ENCODE results near the gene PNCK.

The PNCK gene

GRCh38 chrX:153640736-153641575 lies 32.7 kb downstream of the PNCK start:
- no peak for DNase-seq

DNA sequence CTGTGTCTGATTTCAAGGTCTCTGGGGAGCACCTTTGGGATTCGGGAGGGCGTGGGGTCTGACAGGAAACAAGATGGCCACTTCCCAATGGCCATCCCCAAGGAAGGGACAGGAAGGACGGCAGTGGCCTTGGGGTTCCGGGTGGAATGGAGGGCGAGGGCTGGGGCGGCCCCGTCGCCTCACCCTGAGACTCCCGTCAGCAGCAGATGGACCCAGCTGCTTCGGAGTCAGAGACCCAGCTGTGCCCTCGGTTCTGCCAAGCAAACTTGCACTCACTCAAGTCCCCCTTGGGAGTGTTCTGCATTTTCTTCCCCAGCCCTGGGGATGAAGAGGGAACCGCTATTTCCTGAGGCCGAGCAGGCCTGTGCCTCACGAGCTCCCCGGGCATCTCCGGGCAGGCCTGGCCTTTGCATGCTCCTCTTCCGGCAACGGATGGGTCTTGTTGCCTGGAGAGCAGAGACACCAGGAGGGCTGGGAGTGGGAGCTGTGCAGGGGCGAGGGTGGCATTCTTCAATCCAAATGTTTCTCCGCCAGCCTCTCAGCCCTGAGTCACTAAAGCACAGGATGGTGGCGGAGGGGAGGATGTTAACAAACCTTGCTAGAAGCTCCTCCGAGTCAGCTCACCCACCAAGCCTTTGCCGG lies 33.4 kb downstream of the PNCK start:
- no peak for DNase-seq

DNA sequence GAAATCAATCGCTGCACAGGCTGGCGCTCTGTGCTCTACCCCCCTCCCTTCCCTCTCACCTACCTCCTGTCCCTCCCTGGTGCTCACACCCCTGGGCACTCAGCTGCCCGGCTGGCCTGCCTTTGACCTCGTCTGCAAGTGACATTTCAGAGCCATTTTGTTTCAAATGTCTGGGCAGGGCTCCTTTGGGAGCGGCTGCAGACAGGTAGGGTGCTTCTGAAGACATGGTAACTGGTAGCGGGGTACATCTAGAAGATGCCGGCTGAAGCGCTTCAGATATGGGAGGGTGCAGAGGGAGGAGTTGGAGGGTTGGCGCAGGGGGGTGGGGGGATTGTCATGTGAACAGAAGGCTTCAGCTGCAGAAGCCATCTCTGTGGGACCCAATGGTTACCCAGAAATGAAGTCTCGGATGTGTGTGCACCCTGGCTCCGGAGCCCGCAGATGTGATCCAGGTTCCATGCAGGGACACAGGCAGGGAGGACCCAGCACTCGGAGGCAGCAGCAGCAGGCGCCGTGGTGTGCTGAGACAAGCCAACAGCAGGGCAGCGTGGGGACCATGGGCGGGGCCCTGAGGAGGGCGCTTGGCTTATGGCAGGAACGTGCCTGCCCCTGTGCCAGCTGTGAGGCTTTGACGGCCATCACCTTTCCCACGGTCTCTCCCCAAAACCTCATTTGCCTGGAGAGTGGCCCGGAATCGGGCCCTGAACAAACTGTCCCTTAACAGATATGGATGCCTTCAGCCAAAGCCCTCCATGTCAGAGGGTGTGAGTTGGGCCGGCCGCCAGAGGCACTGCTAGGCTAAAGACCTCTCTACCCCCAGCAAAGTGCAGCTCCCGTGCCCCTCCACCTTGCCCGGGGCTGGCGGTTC lies 34.2 kb downstream of the PNCK start:
- DNase-seq, result no peak

DNA sequence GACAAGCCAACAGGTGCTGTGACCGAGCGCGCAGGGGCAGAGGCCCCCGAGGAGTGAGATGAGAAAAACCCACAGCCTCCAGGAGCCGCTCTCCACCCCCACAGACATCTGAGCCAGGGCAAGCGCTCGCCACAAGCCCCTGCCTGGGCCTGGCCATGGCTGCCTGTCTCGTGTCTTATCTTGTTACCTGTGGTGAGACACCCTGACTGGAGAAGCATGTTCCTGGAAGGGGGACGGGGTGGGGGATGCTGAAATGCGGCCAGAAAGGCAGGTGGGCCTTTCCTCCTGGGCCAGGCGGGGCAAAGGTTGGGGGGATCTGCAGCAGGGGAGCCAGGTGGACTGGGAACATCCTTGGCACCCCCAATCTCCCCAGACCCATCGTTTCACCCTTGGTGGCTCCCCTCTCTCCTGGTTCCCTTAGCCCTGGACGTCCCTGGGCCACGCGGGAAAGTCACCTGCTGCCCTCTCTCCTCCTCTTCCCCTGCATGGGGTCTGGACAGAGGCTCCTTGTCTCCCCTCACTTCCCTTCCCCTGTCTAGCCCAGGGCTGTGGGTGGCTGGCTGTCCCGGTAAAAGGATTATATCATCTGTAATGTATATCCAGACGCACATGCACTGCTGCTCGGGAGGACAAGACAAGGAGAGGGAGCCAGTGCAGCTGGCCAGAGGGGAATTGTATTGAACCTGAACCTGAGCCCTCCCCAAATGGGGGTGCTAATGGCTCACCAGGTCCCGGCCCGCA lies 35.0 kb downstream of the PNCK start:
- DNase-seq, result no peak

DNA sequence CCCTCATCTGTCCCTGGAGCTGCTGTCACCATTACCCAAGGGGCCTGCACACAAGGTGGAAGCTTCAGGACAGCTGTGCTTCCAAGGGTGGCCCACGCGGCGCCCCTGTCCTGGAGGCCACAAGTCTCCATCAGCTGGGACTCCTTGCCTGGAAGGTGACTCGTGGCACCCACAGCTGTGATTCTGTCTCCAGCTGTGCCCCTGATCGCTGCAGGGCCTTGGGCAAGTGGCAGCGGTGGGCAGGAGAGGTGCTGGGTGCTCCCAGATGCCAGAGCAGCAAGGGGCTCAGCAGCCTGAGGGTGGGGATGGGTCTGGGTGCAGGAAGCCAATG lies 35.6 kb downstream of the PNCK start:
- no peak for DNase-seq

- no peak for DNase-seq
Observed at GRCh38 chrX:153637121-153638040, 36.2 kb downstream of the PNCK start.

DNA sequence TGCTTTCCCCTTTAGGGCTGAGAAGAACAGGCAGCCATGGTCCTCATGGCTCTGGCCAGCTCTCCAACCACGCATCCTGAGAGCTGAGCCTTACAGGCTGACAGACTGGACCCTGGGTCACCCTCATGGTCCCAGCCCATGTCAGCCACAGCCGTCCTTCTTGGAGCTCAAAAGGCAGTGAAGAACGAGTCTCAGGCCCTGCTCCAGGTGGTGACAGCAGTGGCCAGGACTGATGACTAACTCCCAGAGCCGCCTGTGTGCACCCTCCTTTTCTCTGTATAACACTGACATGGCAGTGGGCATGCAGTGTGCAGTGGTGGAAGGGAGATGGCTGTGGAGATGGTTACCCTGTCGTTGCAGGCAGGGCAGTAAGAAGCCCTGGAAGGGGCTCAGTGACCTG lies 36.9 kb downstream of the PNCK start:
- DNase-seq, result no peak

GRCh38 chrX:153635788-153636668 lies 37.6 kb downstream of the PNCK start:
- DNase-seq, result no peak

DNA sequence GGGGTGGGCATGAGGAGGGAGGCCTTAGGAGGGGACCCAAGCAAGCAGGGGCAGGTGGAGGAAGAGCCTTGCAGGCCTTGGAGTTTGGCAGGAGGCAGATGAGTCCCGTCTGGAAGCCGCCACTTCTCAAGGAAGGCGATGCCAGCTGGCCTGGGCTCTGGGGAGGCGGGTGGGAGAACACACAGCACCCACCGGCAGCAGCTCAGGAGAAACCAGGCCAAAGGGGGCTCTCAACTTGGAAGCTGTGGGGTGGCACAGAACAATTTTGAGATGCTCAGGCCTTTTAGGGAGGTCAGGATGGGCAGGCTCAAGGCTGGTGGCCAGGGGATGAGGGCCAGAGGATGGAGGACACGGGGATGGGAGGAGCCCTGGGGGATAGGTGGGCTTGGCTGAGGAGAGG lies 38.2 kb downstream of the PNCK start:
- DNase-seq, result no peak

DNA sequence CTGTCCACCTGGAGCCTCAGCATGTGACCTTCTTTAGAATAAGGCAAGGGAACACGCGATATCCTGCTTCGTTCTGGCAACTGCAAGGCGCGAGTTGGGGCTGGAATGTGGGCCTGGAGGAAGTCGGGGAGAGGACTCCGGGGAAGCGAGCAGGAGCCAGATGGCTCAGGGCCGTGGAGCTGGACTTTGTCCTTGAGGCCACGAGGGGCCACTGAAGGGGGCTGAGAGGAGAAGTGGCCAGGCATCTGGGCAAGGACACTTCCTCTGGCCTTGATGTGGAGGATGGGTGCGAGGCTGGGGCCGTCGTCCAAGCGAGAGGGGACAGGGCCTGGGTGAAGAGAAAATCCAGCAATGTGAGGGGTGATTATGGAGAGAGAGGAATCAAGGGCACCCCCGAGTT lies 38.8 kb downstream of the PNCK start:
- DNase-seq, result no peak

DNA sequence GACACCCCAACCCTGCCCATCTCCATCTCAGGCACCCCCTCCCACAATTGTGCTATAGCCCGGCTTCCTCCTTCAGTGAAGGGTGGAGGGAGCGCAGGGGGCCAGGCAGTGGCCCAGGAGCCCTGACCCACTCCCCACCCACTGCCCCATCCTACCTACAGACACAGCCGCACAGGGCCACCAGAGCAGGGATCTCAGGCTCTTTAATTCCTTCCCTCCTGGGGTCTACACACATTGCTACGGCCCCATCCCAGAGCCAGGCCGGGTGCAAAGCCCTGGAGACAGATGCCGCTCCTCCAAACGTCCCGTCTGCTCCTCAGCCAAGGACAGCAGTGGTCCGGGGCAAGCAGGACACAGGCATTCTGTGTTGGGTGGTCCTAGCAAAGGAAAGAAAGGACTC lies 39.4 kb downstream of the PNCK start:
- no peak for DNase-seq

- no peak for DNase-seq
Observed at GRCh38 chrX:153633607-153634180, 39.9 kb downstream of the PNCK start.

GRCh38 chrX:153633048-153633447 lies 40.6 kb downstream of the PNCK start:
- DNase-seq, result no peak

- DNase-seq, result no peak
Observed at GRCh38 chrX:153632595-153632946, 41.0 kb downstream of the PNCK start.

- DNase-seq, result no peak
Observed at GRCh38 chrX:153631907-153632594, 41.6 kb downstream of the PNCK start.

DNA sequence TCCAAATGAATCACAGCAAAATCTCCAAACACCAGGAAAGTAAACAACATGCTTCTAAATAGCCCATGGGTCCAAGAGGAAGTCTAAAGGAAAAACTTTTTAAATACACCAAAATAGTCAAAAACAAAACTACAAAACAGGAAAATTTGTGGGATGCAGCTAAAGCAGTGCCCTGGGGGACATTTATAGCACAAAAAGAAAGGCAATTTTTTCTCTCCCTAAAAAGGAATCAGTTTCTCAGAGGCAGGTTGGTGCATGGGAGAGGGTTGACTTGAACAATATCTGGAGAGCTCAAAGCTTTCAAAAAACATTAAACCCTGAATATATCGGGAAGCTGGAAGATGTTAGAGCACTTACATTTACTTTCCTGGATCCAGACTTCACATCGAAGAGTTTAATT lies 42.3 kb downstream of the PNCK start:
- no peak for DNase-seq

- no peak for DNase-seq
Observed at GRCh38 chrX:153628665-153629064, 44.9 kb downstream of the PNCK start.

- DNase-seq, result no peak
Observed at GRCh38 chrX:153628129-153628528, 45.5 kb downstream of the PNCK start.

- no peak for DNase-seq
Observed at GRCh38 chrX:153627675-153628111, 45.9 kb downstream of the PNCK start.
